Gastroesophageal sphincter (tissue), 3 donors: Measurements from ENCODE around the gene ASTL.

ENCODE experiments used
- CTCF ChIP-seq, 4 experiments: fragments of 200-600 bp in 2 of 4; fragments of 450-650 bp in 2 of 4; sonication (generic) in 1 of 4; IDR thresholded peaks; one replicate each; pipeline ENCODE4 v1.5.1; 2017 to 2019; ENCODE audit warnings: antibody characterized with exemption in 4 of 4, mild to moderate bottlenecking in 2 of 4, moderate library complexity in 2 of 4
- EP300 ChIP-seq: sonication (generic); formaldehyde crosslinking; IDR thresholded peaks from one replicate; pipeline ENCODE4 v1.6.1; 2017; ENCODE audit warnings: antibody characterized with exemption, mild to moderate bottlenecking
- POLR2A ChIP-seq, 2 donors: fragments of 450-650 bp; IDR thresholded peaks; one replicate each; pipeline ENCODE4 v1.6.1; 2017; ENCODE audit warnings: antibody characterized with exemption in 2 of 2, mild to moderate bottlenecking in 2 of 2, moderate library complexity in 1 of 2

GRCh38 chr2:96157649-96158553 is 19.6 kb upstream of the ASTL start:
- TF ChIP-seq CTCF (IDR thresholded peaks at IDR 0.05): no peak
- TF ChIP-seq POLR2A (IDR thresholded peaks at IDR 0.05): no peak
- TF ChIP-seq EP300: no peak
